K562 (cell line): ENCODE measurements around the gene NFATC4. TPM values are rescaled to one million over a fixed set of nuclear protein-coding genes. Genes with fewer than 3 reads are reported as not detected.
A peak's percentile ranks its signal among the peaks of the same experiment; 100 is the strongest.

Experiments
- ARID1B ChIP-seq: fragments of 450-650 bp; IDR thresholded peaks from 2 replicates; pipeline ENCODE4 v1.6.1; 2016; ENCODE audit warnings: antibody characterized with exemption, mild to moderate bottlenecking, inconsistent platforms
- ATF4 ChIP-seq: fragments of 450-650 bp; formaldehyde crosslinking; IDR thresholded peaks from 2 replicates; pipeline ENCODE4 v1.4.0; 2022; ENCODE audit warnings: mild to moderate bottlenecking, moderate library complexity
- CBFA2T3 ChIP-seq: fragments of 450-650 bp; IDR thresholded peaks from 2 replicates; pipeline ENCODE4 v1.6.1; 2017
- CTCF ChIP-seq, 3 experiments: IDR thresholded peaks in 2 of 3; conservative IDR thresholded peaks in 1 of 3; 2 replicates each; pipeline ENCODE4 v1.5.1; 2011 to 2012; ENCODE audit warnings: low read length in 3 of 3, mild to moderate bottlenecking in 3 of 3, control low read depth in 2 of 3, improper control_type of control experiment in 1 of 3, inconsistent platforms in 1 of 3, low read depth in 1 of 3, mixed read lengths in 1 of 3, moderate library complexity in 1 of 3; ENCODE audit not compliant: insufficient read depth in 2 of 3
- CXXC5 ChIP-seq: fragments of 250-450 bp; sonication (Bioruptor Pico); IDR thresholded peaks from 2 replicates; pipeline ENCODE4 v1.8.0; 2022; ENCODE audit warnings: inconsistent platforms, mild to moderate bottlenecking, moderate library complexity
- DPF2 ChIP-seq: fragments of 450-650 bp; IDR thresholded peaks from 2 replicates; pipeline ENCODE4 v1.6.1; 2016
- GABPB2 ChIP-seq: fragments of 250-450 bp; sonication (Bioruptor Pico); conservative IDR thresholded peaks from 2 replicates; pipeline ENCODE4 v1.5.1; 2021; ENCODE audit warnings: mild to moderate bottlenecking
- GATA2 ChIP-seq: sonication (generic); formaldehyde crosslinking; IDR thresholded peaks from 2 replicates; pipeline ENCODE4 v1.4.0; 2020; ENCODE audit warnings: mild to moderate bottlenecking, missing genetic modification reagents
- HEY1 ChIP-seq: fragments of 250-450 bp; sonication (Bioruptor Pico); IDR thresholded peaks from 2 replicates; pipeline ENCODE4 v1.5.0; 2020; ENCODE audit warnings: mild to moderate bottlenecking, moderate library complexity, borderline replicate concordance
- MEIS2 ChIP-seq: fragments of 450-650 bp; IDR thresholded peaks from 2 replicates; pipeline ENCODE4 v1.6.1; 2014; ENCODE audit warnings: mild to moderate bottlenecking; ENCODE audit not compliant: partially characterized antibody
- NRF1 ChIP-seq, 2 experiments: fragments of 450-650 bp; IDR thresholded peaks in 1 of 2; conservative IDR thresholded peaks in 1 of 2; 2 replicates each; pipeline ENCODE4 v1.6.1; 2014; ENCODE audit warnings: mild to moderate bottlenecking in 2 of 2
- RBFOX2 ChIP-seq: fragments of 200-400 bp; formaldehyde crosslinking; IDR thresholded peaks from 2 replicates; pipeline ENCODE4 v1.6.1; 2017; ENCODE audit warnings: low read depth, mild to moderate bottlenecking, low read length, moderate library complexity
- RCOR1 ChIP-seq, 2 experiments: IDR thresholded peaks; 2 replicates each; pipeline ENCODE4 v1.6.1; 2012; ENCODE audit warnings: low read depth in 2 of 2, low read length in 2 of 2, borderline replicate concordance in 1 of 2, improper control_type of control experiment in 1 of 2
- TCF3 ChIP-seq: sonication (generic); formaldehyde crosslinking; IDR thresholded peaks from 2 replicates; pipeline ENCODE4 v1.4.0; 2020; ENCODE audit warnings: mild to moderate bottlenecking, missing genetic modification reagents
- TEAD4 ChIP-seq, 2 experiments: sonication (generic) in 1 of 2; formaldehyde crosslinking in 1 of 2; IDR thresholded peaks; 2 replicates each; pipeline versions ENCODE4 v1.6.1 to v1.8.0; 2012 to 2022; ENCODE audit warnings: borderline replicate concordance in 1 of 2, inconsistent platforms in 1 of 2, low read length in 1 of 2, mild to moderate bottlenecking in 1 of 2, missing genetic modification reagents in 1 of 2
- ZSCAN29 ChIP-seq: fragments of 450-650 bp; IDR thresholded peaks from 2 replicates; pipeline ENCODE4 v1.6.1; 2017
- polyA plus RNA-seq, 8 experiments: library from polyadenylated mRNA; depleted of rRNA in 4 of 8; stranded (reverse) in 5 of 8; unstranded in 3 of 8; fragments of >200 nt; fragmentation: Nextera tagmentation in 2 of 8; fragmentation: Illumina TruSeq in 1 of 8; extraction: Ambion mirVana in 2 of 8; extraction: Trizol in 1 of 8; gene quantifications; 2 replicates each; pipeline versions ENCODE4 v1.2.1 to v1.2.3, GENCODE V29; 2011 to 2014; ENCODE audit warnings: inconsistent platforms in 1 of 8, missing spikeins in 1 of 8
- total RNA-seq, 7 experiments: library from RNA; depleted of rRNA in 6 of 7; stranded (reverse); fragments of >200 nt in 6 of 7; fragmentation: Illumina TruSeq in 2 of 7; extraction: Trizol in 2 of 7; gene quantifications; 2 replicates each; pipeline versions ENCODE4 v1.2.1 to v1.2.3, GENCODE V29; 2011 to 2021; ENCODE audit warnings: low replicate concordance in 1 of 7

Gene NFATC4
- total and polyA plus RNA-seq, 9 of the 15 experiments (the other 6 are each of a cell fraction or from before 2014, with no cell fraction given), result 0.25 to 3.8 (median 0.78) TPM; not detected in 1

GRCh38 chr14:24416254-24416931 lies 48.4 kb downstream of the NFATC4 start (continued):
- TF ChIP-seq RBFOX2, result 0 out of 2 replicates have a peak, but pooled peaks have one; percentile 27
- peak; percentile 30; the same call in 1 of the 2 replicates for TF ChIP-seq GATA2
- TF ChIP-seq TCF3 (CRISPR knock-in tag), result peak; percentile 74
- TF ChIP-seq CTCF (IDR thresholded peaks at IDR 0.05 in 2 of 3, conservative IDR thresholded peaks at IDR 0.05 in 1 of 3; ENCODE audit: insufficient read depth in 2 of 3, low read depth in 1 of 3, low read length in 3 of 3), result peak; percentile 10 to 33 (median 11); a peak in 2 of 6 replicates
- no peak for TF ChIP-seq HEY1 (CRISPR knock-in tag)
- TF ChIP-seq CBFA2T3, result peak; percentile 68
- TF ChIP-seq ARID1B, result peak; percentile 63
- TF ChIP-seq CXXC5, result 0 out of 2 replicates have a peak, but pooled peaks have one; percentile 20
- 0 out of 4 replicates have a peak, but pooled peaks of 1 of the 2 experiments have one; percentile 27 for TF ChIP-seq RCOR1 (IDR thresholded peaks at IDR 0.05; ENCODE audit: borderline replicate concordance in 1 of 2, low read depth in 2 of 2, low read length in 2 of 2)
- TF ChIP-seq ZSCAN29, result no peak
- TF ChIP-seq TEAD4 (IDR thresholded peaks at IDR 0.05; ENCODE audit: low read length), result 0 out of 2 replicates have a peak, but pooled peaks have one; percentile 12
- no peak for TF ChIP-seq TEAD4 (CRISPR knock-in tag; IDR thresholded peaks at IDR 0.05; ENCODE audit: borderline replicate concordance)
- no peak for TF ChIP-seq GABPB2 (CRISPR knock-in tag)
- peak; percentile 64 to 68 for TF ChIP-seq NRF1 (conservative IDR thresholded peaks at IDR 0.05 in 1 of 2, IDR thresholded peaks at IDR 0.05 in 1 of 2)
- TF ChIP-seq MEIS2, result peak; percentile 25
- TF ChIP-seq DPF2, result peak; percentile 33; the same call in 1 of the 2 replicates
- TF ChIP-seq ATF4, result no peak
